ENCODE measurements around the gene PABPN1L.

- TF ChIP-seq CTCF (conservative IDR thresholded peaks at IDR 0.05) (no peak), ZFX (IDR thresholded peaks at IDR 0.05) (no peak)
These were observed 44.0 kb downstream of the PABPN1L start for GRCh38 chr16:88822281-88823040.

Data from C4-2B (cell line).